ENCODE results near the gene ITPR1.

DNA sequence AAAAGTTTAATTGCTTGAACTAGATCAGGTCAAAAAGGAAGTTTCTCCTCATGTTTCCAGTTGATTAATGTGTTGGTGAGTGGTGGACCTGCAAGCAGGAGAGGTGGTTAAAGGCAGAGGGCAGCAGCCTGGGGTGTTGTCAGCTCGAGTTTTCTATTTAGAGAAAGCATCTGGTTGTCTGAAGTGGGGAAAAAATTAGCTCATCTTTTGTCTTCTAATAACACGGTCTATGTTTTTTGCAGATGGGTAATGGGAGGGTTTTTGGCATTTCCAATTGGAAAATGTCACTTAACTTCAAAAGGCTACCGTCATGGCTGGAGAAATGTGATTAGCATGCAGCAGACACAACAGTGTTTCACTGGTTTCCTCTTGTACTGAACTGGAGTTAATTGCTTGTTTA, 122.6 kb downstream of the ITPR1 start:
- TF ChIP-seq, protein P1, sequence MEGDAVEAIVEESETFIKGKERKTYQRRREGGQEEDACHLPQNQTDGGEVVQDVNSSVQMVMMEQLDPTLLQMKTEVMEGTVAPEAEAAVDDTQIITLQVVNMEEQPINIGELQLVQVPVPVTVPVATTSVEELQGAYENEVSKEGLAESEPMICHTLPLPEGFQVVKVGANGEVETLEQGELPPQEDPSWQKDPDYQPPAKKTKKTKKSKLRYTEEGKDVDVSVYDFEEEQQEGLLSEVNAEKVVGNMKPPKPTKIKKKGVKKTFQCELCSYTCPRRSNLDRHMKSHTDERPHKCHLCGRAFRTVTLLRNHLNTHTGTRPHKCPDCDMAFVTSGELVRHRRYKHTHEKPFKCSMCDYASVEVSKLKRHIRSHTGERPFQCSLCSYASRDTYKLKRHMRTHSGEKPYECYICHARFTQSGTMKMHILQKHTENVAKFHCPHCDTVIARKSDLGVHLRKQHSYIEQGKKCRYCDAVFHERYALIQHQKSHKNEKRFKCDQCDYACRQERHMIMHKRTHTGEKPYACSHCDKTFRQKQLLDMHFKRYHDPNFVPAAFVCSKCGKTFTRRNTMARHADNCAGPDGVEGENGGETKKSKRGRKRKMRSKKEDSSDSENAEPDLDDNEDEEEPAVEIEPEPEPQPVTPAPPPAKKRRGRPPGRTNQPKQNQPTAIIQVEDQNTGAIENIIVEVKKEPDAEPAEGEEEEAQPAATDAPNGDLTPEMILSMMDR (conservative IDR thresholded peaks at IDR 0.05; ENCODE audit: low read length): no peak
- no peak for TF ChIP-seq EZH2phosphoT487 (IDR thresholded peaks at IDR 0.05; ENCODE audit: borderline replicate concordance, low read depth, low read length)
